Lower lobe of right lung (tissue), 2 donors: ENCODE results near the gene AADACL4. TPM values are rescaled to one million over a fixed set of nuclear protein-coding genes. Genes with fewer than 3 reads are reported as not detected.

Source experiments
- ATAC-seq, 2 donors: fragments of 200-7000 bp; cut with Tn5 transposase; one replicate each; pipeline ENCODE4 v1.9.1; 2020 to 2022; ENCODE audit warnings: mild to moderate bottlenecking in 2 of 2, moderate library complexity in 2 of 2
- DNase-seq: peaks from one replicate; pipeline ENCODE4 v3.0.0-alpha.2; 2020
- H3K27ac ChIP-seq: fragments of 200-600 bp; one replicate; pipeline ENCODE4 v1.8.0; 2022
- H3K27me3 ChIP-seq: fragments of 200-600 bp; one replicate; pipeline ENCODE4 v1.8.0; 2022; ENCODE audit warnings: low read depth
- H3K36me3 ChIP-seq: fragments of 200-600 bp; one replicate; pipeline ENCODE4 v1.8.0; 2022; ENCODE audit warnings: mild to moderate bottlenecking
- H3K4me1 ChIP-seq: fragments of 200-600 bp; one replicate; pipeline ENCODE4 v1.8.0; 2022
- H3K4me3 ChIP-seq: fragments of 200-600 bp; one replicate; pipeline ENCODE4 v1.8.0; 2022; ENCODE audit warnings: mild to moderate bottlenecking
- H3K9me3 ChIP-seq: fragments of 200-600 bp; one replicate; pipeline ENCODE4 v1.8.0; 2022
- CTCF ChIP-seq: fragments of 200-600 bp; IDR thresholded peaks from one replicate; pipeline ENCODE4 v1.8.0; 2022; ENCODE audit warnings: antibody characterized with exemption, mild to moderate bottlenecking
- intact Hi-C: fragments of 100-400 bp; cut with DNase I; formaldehyde crosslinking; loops from one replicate; pipeline ENCODE4 v1.11.0; 2022
- total RNA-seq: library from RNA; stranded (reverse); fragmentation: NEBNext Ultra II Directional; extraction: Animal tissue kit (Norgen Biotek cat#: 25700); gene quantifications from one replicate; pipeline ENCODE4 v1.2.1, GENCODE V29; 2021
- donor health status: DM: no; HTN: yes; CAD: no; lungs with severe emphysema.

AADACL4 gene
- total RNA-seq, 1 donor from 2014 or later = not detected

- TF ChIP-seq CTCF = no peak
- intact Hi-C loops = no loop called here
- no peaks in the 10 kb centered on the region for H3K4me1 ChIP-seq
- H3K4me3 ChIP-seq = no peak overlapping the region
- no peak overlapping the region for H3K27ac ChIP-seq
- DNase-seq (no peak), ATAC-seq (no peak)
- H3K9me3 ChIP-seq = no peaks in the 10 kb centered on the region
- no peaks in the 10 kb centered on the region for H3K36me3 ChIP-seq
- H3K27me3 ChIP-seq = no peaks in the 10 kb centered on the region
Measured at GRCh38 chr1:12697397-12697796, 53.5 kb downstream of the AADACL4 start.

GRCh38 chr1:12703821-12704451 is 60.1 kb downstream of the AADACL4 start:
- intact Hi-C loops = no loop called here
- no peak for TF ChIP-seq CTCF
- ATAC-seq = no peak
- no peak overlapping the region for H3K27ac ChIP-seq
- H3K36me3 ChIP-seq = no peaks in the 10 kb centered on the region
- no peaks in the 10 kb centered on the region for H3K27me3 ChIP-seq
- no peaks in the 10 kb centered on the region for H3K4me1 ChIP-seq
- no peaks in the 10 kb centered on the region for H3K9me3 ChIP-seq
- DNase-seq = no peak
- no peak overlapping the region for H3K4me3 ChIP-seq

- H3K4me3 ChIP-seq = no peak overlapping the region
- intact Hi-C loops = no loop called here
- ATAC-seq (no peak), DNase-seq (no peak)
- no peaks in the 10 kb centered on the region for H3K27me3 ChIP-seq
- H3K27ac ChIP-seq = no peak overlapping the region
- H3K9me3 ChIP-seq = no peaks in the 10 kb centered on the region
- H3K4me1 ChIP-seq = no peaks in the 10 kb centered on the region
- no peak for TF ChIP-seq CTCF
- H3K36me3 ChIP-seq = no peaks in the 10 kb centered on the region
Measured at GRCh38 chr1:12706061-12706460, 62.2 kb downstream of the AADACL4 start.

- DNase-seq = no peak
- intact Hi-C loops = no loop called here
- Histone ChIP-seq H3K27ac (no peak overlapping the region), H3K27me3 (no peaks in the 10 kb centered on the region), H3K4me1 (no peaks in the 10 kb centered on the region), H3K36me3 (no peaks in the 10 kb centered on the region), H3K9me3 (no peaks in the 10 kb centered on the region), H3K4me3 (no peak overlapping the region)
- no peak for TF ChIP-seq CTCF
- no peak for ATAC-seq
Measured at GRCh38 chr1:12708396-12709090, 64.7 kb downstream of the AADACL4 start.

- no peak for DNase-seq
- no peak for ATAC-seq
- H3K27me3 ChIP-seq = no peaks in the 10 kb centered on the region
- no peak overlapping the region for H3K27ac ChIP-seq
- H3K9me3 ChIP-seq = no peaks in the 10 kb centered on the region
- H3K4me1 ChIP-seq = no peaks in the 10 kb centered on the region
- H3K4me3 ChIP-seq = no peak overlapping the region
- no peak for TF ChIP-seq CTCF
- intact Hi-C loops = no loop called here
- H3K36me3 ChIP-seq = no peaks in the 10 kb centered on the region
Measured at GRCh38 chr1:12709091-12709491, 65.2 kb downstream of the AADACL4 start.
